Activated CD4-positive, alpha-beta memory T cell treated with anti-CD3 and anti-CD28 coated beads, Interleukin-2, amount 10 ng/mL, durations not matched to agents 7 days and 5 days (primary cell): ENCODE results near the gene VPS35L. TPM values are rescaled to one million over a fixed set of nuclear protein-coding genes. Genes with fewer than 3 reads are reported as not detected.
"Not testable (repeated sequence)": the region's sequence is repeated elsewhere in the genome, so short reads cannot be mapped to it uniquely, and the experiment has no call there.

Experiments
- CTCF ChIA-PET: fragments of 350-600 bp; sonication (Branson Sonifier 250); formaldehyde crosslinking; loops from one replicate; lab custom pipeline; 2021; ENCODE audit warnings: antibody characterized with exemption, inconsistent platforms; lab: Charles Lee
- POLR2A ChIA-PET: fragments of 350-600 bp; sonication (Branson Sonifier 250); formaldehyde crosslinking; loops from one replicate; lab custom pipeline; 2021; ENCODE audit warnings: antibody characterized with exemption; lab: Charles Lee
- DNase-seq: peaks from one replicate; pipeline ENCODE4 v3.0.0-alpha.2; 2020
- H3K27ac Mint-ChIP-seq: one replicate; pipeline ENCODE4 v1.8.0; 2021; ENCODE audit warnings: mild to moderate bottlenecking, mixed read lengths
- H3K27me3 Mint-ChIP-seq: one replicate; pipeline ENCODE4 v1.8.0; 2021; ENCODE audit warnings: mixed read lengths
- H3K36me3 Mint-ChIP-seq: one replicate; pipeline ENCODE4 v1.8.0; 2021; ENCODE audit warnings: low read depth, mixed read lengths
- H3K4me1 Mint-ChIP-seq: one replicate; pipeline ENCODE4 v1.8.0; 2021; ENCODE audit warnings: mixed read lengths
- H3K4me3 Mint-ChIP-seq: one replicate; pipeline ENCODE4 v1.8.0; 2021; ENCODE audit warnings: mild to moderate bottlenecking, mixed read lengths
- H3K9me3 Mint-ChIP-seq: one replicate; pipeline ENCODE4 v1.8.0; 2021; ENCODE audit warnings: mixed read lengths
- total RNA-seq, 2 experiments: library from RNA; stranded (reverse); gene quantifications; one replicate each; pipeline ENCODE4 v1.2.3, GENCODE V29; 2021

The VPS35L gene
- total RNA-seq, 2 experiments from 2014 or later = 48.7 to 55.4 TPM

DNA sequence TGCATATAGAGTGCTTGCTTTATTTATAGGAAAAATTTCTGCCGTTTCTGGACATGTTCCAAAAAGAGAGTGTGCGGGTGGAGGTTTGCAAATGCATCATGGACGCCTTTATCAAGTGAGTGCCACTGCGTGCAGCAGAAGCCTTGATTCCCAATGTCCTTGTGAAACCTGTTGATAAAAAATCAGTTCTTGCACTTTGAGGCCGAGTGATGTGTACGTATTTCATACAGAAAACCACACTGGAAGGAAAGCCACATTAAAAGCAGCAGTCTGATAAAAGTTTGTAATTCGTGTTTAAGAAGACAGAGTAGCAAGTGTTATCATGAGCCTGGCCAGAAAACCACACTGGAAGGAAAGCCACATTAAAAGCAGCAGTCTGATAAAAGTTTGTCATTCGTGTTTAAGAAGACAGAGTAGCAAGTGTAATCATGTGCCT lies 84.5 kb downstream of the VPS35L start:
- Mint-ChIP-seq H3K27me3 (no peaks in the 10 kb centered on the region), H3K36me3 (peaks cover 28% of the 10 kb centered on the region), H3K4me1 (peaks cover 11% of the 10 kb centered on the region), H3K9me3 (no peaks in the 10 kb centered on the region), H3K4me3 (no peak overlapping the region), H3K27ac (peak overlapping the region; percentile 4)
- POLR2A ChIA-PET = no interaction called here
- CTCF ChIA-PET = no interaction called here
- DNase-seq = no peak

DNA sequence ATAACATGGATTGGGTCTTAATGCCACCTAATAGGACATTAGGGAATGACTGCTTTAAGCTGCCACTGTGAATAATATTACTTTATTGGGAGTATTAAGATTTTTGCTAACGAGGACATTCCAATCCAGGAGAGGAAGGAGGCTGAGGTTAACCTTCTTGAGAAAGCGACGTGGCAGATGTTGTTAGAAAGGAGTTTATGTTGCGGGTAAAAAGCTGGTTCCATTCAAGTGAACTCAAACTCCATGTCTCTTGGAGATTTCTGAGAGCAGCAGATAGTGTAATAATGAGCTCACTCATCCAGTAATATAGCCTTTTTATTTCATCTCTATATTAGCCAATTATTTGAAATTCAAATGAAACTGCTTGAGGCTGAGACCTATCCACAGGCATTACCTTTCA lies 87.0 kb downstream of the VPS35L start:
- DNase-seq = no peak
- Mint-ChIP-seq H3K9me3 (no peaks in the 10 kb centered on the region), H3K4me3 (no peak overlapping the region), H3K27ac (no peak overlapping the region), H3K4me1 (peaks cover 11% of the 10 kb centered on the region), H3K36me3 (peaks cover 33% of the 10 kb centered on the region), H3K27me3 (no peaks in the 10 kb centered on the region)
- POLR2A ChIA-PET = no interaction called here
- CTCF ChIA-PET = no interaction called here

DNA sequence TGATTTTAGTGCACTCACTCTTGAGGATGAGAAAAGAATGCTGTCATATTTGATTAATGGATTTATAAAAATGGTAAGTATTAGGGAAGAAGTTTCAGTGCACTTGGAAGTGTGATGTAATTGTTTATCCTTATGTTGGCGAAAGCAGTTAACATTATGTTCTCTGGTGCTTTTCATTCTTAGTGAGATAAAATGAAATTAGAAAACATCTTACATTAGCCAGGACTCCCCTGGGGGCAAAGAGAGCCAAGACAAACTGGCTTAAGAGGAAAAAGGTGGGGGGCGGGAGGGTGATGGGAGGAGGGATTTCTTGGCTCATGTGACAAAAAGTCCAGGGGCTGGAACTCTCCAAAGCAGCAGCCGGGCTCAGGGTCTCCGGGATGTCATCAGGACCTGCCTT lies 89.4 kb downstream of the VPS35L start:
- no peak overlapping the region for H3K4me3 Mint-ChIP-seq
- POLR2A ChIA-PET = no interaction called here
- H3K9me3 Mint-ChIP-seq = no peaks in the 10 kb centered on the region
- H3K27ac Mint-ChIP-seq = no peak overlapping the region
- peaks cover 23% of the 10 kb centered on the region for H3K36me3 Mint-ChIP-seq
- CTCF ChIA-PET = no interaction called here
- no peaks in the 10 kb centered on the region for H3K27me3 Mint-ChIP-seq
- DNase-seq = no peak
- peaks cover 9% of the 10 kb centered on the region for H3K4me1 Mint-ChIP-seq

DNA sequence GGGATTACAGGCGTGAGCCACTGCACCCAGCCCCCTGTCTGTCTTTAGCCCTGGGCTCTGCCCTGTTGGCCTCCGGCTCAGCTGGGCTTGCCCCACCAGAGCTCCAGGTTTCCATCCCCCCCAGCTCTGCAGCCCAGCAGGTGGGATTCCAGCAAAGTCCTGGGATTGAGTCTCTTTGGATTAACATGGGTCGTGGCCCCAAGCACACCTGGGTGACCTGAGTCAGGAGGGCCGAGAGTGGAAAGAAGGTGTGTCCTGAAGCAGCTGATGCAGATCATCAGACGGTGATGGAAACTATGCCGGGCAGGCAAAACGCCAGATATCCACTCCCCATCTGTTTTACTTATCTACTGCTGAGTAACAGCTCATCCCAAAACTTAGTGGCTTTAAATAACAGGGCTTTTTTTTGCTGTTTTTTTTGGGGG lies 90.1 kb downstream of the VPS35L start:
- H3K9me3 Mint-ChIP-seq = no peaks in the 10 kb centered on the region
- POLR2A ChIA-PET = no interaction called here
- DNase-seq = no peak
- CTCF ChIA-PET = no interaction called here
- peaks cover 16% of the 10 kb centered on the region for H3K36me3 Mint-ChIP-seq
- H3K27ac Mint-ChIP-seq = no peak overlapping the region
- no peak overlapping the region for H3K4me3 Mint-ChIP-seq
- peaks cover 2% of the 10 kb centered on the region for H3K4me1 Mint-ChIP-seq
- H3K27me3 Mint-ChIP-seq = no peaks in the 10 kb centered on the region

DNA sequence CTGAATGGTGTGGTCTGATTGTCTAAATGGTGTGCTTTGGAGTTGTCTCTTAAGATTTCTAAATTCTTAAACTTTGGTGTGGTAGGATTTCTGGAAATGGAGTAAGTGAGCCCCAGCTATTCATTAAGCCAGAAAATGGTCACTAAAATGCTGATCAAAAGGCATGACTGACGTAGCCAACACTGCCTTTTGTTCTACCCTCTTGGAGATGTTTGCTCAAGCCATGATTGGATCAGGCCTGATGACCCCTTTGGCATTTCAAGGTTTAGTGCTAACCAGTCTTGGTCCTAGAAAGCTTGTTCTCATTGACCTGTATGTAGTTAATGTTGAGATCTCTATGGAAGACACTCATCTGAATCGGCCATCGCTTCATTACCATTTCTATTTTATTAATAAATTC lies 94.5 kb downstream of the VPS35L start:
- Mint-ChIP-seq H3K4me3 (no peak overlapping the region), H3K27me3 (no peaks in the 10 kb centered on the region), H3K4me1 (no peaks in the 10 kb centered on the region), H3K27ac (no peak overlapping the region), H3K36me3 (peaks cover 26% of the 10 kb centered on the region), H3K9me3 (no peaks in the 10 kb centered on the region)
- POLR2A ChIA-PET = no interaction called here
- CTCF ChIA-PET = interaction anchor here (1.1 kb wide), 1 partner anchor 66 kb away, joined by 3 read pairs; no protein-coding TSS in a partner anchor
- DNase-seq = no peak

DNA sequence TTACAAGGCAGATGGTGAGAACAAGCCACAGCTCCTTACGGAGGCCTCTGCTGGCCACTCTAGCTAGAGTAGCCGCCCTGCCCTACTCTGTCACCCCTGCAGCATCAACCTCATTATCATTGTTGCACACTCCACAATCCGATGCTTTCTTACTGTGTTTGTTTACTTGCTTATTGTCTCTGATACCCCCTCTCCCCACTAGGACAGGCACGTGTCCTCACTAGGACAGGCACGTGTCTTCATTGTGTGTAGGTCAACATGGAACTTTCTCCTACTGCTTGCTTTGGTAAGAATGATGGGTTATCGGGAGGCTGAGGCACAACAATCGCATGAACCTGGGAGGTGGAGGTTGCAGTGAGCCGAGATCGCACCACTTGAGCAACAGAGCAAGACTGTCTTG lies 98.6 kb downstream of the VPS35L start:
- H3K27ac Mint-ChIP-seq = no peak overlapping the region
- H3K36me3 Mint-ChIP-seq = peaks cover 32% of the 10 kb centered on the region
- no peaks in the 10 kb centered on the region for H3K9me3 Mint-ChIP-seq
- no peak overlapping the region for H3K4me3 Mint-ChIP-seq
- no peak for DNase-seq
- H3K4me1 Mint-ChIP-seq = no peaks in the 10 kb centered on the region
- POLR2A ChIA-PET = no interaction called here
- CTCF ChIA-PET = interaction anchor here (1.5 kb wide), 1 partner anchor 253 kb away, joined by 3 read pairs; no protein-coding TSS in a partner anchor
- no peaks in the 10 kb centered on the region for H3K27me3 Mint-ChIP-seq

DNA sequence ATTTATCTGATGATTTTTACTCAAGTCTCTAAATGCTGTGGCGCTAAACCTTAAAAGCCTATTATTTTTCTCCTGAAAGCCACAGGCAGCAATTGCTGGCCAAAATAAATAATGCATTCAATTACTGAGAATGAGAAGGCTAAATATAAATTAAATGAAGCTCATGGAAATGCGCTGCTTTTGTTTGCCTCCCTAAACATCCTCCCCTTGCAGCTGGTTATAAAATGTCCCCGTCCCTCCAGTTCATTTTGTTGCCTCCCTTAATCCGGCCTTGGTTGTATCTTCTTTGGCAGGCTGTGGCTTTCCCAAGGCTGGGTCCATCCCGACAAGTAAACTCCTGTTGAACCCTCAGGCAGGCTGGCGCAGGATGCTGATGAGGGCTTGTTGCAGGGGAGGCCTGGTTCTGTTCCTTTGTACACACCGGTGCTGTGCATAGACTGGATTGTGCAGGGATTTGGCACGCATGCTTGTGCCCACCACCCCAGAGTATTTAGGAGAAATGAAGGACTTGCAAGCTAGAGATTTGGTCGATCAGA lies 99.8 kb downstream of the VPS35L start:
- peaks cover 33% of the 10 kb centered on the region for H3K36me3 Mint-ChIP-seq
- CTCF ChIA-PET = interaction anchor here (1.5 kb wide), 1 partner anchor 252 kb away, joined by 3 read pairs; no protein-coding TSS in a partner anchor
- no peak for DNase-seq

DNA sequence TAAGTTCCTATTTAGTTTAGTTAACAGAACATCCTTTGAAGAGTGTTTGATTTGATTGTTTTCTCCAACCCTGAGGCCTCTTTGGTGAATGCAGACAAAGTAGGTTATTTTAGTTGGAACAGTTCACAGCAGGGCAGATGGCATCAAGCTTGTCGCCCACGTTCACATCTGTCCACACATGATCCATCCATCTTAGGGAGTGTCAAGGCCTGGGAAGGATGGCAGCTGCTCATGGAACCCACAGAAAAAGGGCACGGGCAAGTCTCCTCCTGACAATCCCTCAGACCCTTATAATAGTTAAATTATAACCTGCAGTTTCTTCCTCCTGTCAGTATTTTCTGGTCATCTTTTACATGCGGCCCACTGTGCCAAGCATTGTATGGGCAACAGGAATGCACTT lies 102.3 kb downstream of the VPS35L start:
- Mint-ChIP-seq H3K9me3 (no peaks in the 10 kb centered on the region), H3K4me3 (no peak overlapping the region), H3K4me1 (no peaks in the 10 kb centered on the region), H3K36me3 (peaks cover 40% of the 10 kb centered on the region), H3K27me3 (no peaks in the 10 kb centered on the region), H3K27ac (no peak overlapping the region)
- ChIA-PET POLR2A (no interaction called here), CTCF (no interaction called here)
- no peak for DNase-seq

More for the DNA sequence above, 99.8 kb downstream of the VPS35L start:
- no peaks in the 10 kb centered on the region for H3K9me3 Mint-ChIP-seq
- no peak overlapping the region for H3K4me3 Mint-ChIP-seq
- H3K27me3 Mint-ChIP-seq = no peaks in the 10 kb centered on the region
- H3K4me1 Mint-ChIP-seq = no peaks in the 10 kb centered on the region
- no peak overlapping the region for H3K27ac Mint-ChIP-seq
- POLR2A ChIA-PET = no interaction called here

DNA sequence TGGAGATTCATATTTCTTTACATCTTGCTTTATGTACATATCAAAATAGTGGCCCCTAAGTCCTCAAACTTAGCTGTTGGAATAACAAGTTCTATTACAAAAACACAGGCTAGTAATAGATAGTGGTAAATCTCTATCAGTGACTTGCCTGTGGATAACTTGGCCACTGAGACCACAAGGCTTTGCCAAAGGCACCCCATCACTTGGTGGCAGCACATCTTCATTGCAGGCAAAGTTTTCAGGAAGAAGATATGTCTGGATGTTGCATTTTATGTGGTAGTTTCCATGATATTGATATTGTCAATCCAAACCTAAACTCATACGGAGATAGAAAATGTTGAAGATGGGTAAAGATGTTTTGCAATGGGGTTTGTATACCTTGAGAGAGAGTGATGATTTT lies 104.1 kb downstream of the VPS35L start:
- no peak overlapping the region for H3K4me3 Mint-ChIP-seq
- H3K36me3 Mint-ChIP-seq = peaks cover 36% of the 10 kb centered on the region
- CTCF ChIA-PET = no interaction called here
- H3K27ac Mint-ChIP-seq = no peak overlapping the region
- no peak for DNase-seq
- H3K27me3 Mint-ChIP-seq = no peaks in the 10 kb centered on the region
- no peaks in the 10 kb centered on the region for H3K4me1 Mint-ChIP-seq
- H3K9me3 Mint-ChIP-seq = no peaks in the 10 kb centered on the region
- POLR2A ChIA-PET = no interaction called here

DNA sequence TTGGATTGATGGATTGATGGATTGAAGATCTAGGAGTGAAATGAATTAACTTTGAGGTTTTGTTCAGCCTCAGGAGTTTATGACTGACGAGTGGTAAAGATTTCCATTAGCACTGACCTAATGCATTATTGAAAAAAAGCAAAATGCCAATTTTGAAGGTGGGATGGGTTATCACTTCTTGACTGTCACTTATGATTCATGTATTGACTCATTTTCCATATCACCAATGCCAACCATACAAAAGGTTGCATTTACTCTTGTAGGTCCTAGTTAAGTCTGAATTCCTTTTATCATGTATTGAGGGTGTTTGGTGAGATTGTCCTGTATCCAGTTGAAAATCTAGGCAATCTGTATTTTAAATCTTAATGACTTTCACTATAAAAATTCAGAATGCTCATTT lies 104.9 kb downstream of the VPS35L start:
- POLR2A ChIA-PET = no interaction called here

DNA sequence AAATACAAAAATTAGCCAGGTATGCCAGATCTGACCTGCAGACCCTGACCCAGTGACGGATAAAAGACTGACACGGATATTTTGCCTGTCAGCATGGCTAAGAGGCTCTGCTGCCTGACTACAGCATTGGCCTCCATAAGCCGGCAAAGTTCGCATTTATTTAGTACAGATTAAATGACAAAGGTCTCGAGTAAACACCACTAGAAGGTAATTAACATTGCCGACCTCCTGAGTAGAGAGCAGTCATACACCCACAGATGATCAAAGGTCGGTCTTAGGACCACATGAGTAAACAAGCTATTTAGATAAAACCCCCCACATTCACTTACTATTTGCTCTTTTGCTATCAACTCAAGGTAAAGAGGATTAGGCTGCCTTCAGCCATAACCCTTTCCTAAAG lies 106.8 kb downstream of the VPS35L start:
- Mint-ChIP-seq H3K27me3 (no peaks in the 10 kb centered on the region), H3K9me3 (peaks cover 6% of the 10 kb centered on the region), H3K36me3 (peaks cover 35% of the 10 kb centered on the region), H3K4me1 (no peaks in the 10 kb centered on the region), H3K4me3 (no peak overlapping the region), H3K27ac (no peak overlapping the region)
- DNase-seq = no peak
- ChIA-PET POLR2A (no interaction called here), CTCF (no interaction called here)

More for the DNA sequence above, 104.9 kb downstream of the VPS35L start:
- Mint-ChIP-seq H3K27me3 (no peaks in the 10 kb centered on the region), H3K36me3 (peaks cover 36% of the 10 kb centered on the region), H3K4me3 (no peak overlapping the region), H3K4me1 (no peaks in the 10 kb centered on the region), H3K9me3 (peaks cover 3% of the 10 kb centered on the region), H3K27ac (no peak overlapping the region)
- CTCF ChIA-PET = no interaction called here
- DNase-seq = no peak

DNA sequence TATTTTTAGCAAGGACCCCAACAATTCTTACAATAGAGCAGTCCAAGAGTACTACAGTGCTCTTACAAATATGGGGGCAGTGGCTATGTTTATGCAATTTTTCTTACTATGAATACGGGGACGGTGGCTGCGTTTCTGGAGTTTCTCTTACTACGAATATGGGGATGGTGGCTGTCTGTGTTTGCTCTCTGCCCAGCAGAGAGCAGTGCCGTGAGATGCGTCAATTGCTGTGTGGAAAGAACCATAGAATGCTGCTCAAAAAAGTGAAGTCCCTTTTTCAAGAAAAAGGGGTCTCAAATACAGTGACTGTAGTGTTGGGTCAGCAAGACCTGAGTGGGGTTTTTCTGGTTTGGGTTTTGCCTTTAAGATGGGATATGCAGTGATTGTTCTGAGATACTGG lies 108.7 kb downstream of the VPS35L start:
- H3K36me3 Mint-ChIP-seq = peaks cover 35% of the 10 kb centered on the region
- no peak for DNase-seq
- no peak overlapping the region for H3K4me3 Mint-ChIP-seq
- no peaks in the 10 kb centered on the region for H3K27me3 Mint-ChIP-seq
- POLR2A ChIA-PET = no interaction called here
- CTCF ChIA-PET = interaction anchor here (0.6 to 0.7 kb wide), 3 partner anchors 54 to 368 kb away, joined by 3 to 7 read pairs (median 3); partner anchors contain the start of genes IQCK and KNOP1
- H3K4me1 Mint-ChIP-seq = no peaks in the 10 kb centered on the region
- H3K27ac Mint-ChIP-seq = no peak overlapping the region
- peaks cover 6% of the 10 kb centered on the region for H3K9me3 Mint-ChIP-seq

DNA sequence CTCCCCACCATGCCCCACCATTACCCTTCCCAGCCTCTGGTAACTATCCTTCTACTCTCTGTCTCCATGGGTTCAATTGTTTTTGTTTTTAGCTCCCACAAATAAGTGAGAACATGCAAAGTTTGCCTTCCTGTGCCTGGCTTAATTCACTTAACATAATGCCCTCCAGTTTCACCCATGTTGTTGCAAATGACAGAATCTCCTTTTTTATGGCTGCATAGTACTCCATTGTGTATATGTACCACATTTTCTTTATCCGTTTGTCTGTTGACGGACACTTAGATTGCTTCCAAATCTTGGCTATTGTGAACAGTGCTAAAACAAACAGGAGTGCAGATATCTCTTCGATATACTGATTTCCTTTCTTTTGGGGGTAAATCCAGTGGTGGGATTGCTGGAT lies 109.8 kb downstream of the VPS35L start:
- H3K4me1 Mint-ChIP-seq, CTCF ChIA-PET, H3K9me3 Mint-ChIP-seq, H3K27ac Mint-ChIP-seq, DNase-seq, H3K4me3 Mint-ChIP-seq, H3K27me3 Mint-ChIP-seq, POLR2A ChIA-PET: not testable (repeated sequence)
- peaks cover 34% of the 10 kb centered on the region for H3K36me3 Mint-ChIP-seq

DNA sequence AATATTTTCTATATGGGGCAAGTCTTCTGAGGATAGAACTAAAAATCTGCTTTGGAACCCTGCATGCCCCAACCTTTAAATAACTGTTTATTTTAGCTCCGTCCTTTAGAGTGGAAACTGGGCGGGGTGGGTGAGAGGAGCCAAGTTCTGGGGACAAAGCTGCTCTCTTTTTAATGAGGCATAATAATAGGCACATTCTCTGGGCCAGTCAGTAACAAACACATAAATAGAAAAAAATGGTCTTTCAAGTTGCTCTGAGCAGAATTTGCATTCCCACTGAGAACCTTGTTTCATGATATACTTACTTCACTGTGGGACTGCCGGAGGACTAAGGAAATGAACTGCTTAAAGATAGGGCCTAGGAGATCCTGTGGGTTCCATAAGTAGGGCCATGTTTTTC lies 111.0 kb downstream of the VPS35L start:
- POLR2A ChIA-PET = no interaction called here
- Mint-ChIP-seq H3K9me3 (peaks cover 6% of the 10 kb centered on the region), H3K27ac (no peak overlapping the region), H3K36me3 (peaks cover 27% of the 10 kb centered on the region), H3K4me1 (no peaks in the 10 kb centered on the region), H3K27me3 (no peaks in the 10 kb centered on the region), H3K4me3 (no peak overlapping the region)
- no peak for DNase-seq
- CTCF ChIA-PET = interaction anchor here (1.2 kb wide), 1 partner anchor 82 kb away, joined by 3 read pairs; no protein-coding TSS in a partner anchor
